SK-N-SH (cell line): Measurements from ENCODE around the gene MRPS34. TPM values are rescaled to one million over a fixed set of nuclear protein-coding genes. Genes with fewer than 3 reads are reported as not detected.

Experiments used
- CTCF ChIA-PET: fragments of 300-600, 350-600 bp; formaldehyde crosslinking; extraction: SDS; loops from one replicate; lab custom pipeline; 2021; lab: Yijun Ruan, JAX
- POLR2A ChIA-PET: fragments of 350-600 bp; sonication (Branson Sonifier 250); formaldehyde crosslinking; extraction: SDS; loops from one replicate; lab custom pipeline; 2020; ENCODE audit warnings: antibody characterized with exemption, inconsistent platforms; lab: Yijun Ruan, JAX
- DNase-seq: peaks from one replicate; pipeline ENCODE4 v3.0.0; 2012
- H2AFZ ChIP-seq: fragments of 200-600 bp; sonication (generic); 2 replicates; pipeline ENCODE4 v1.8.1; 2016; ENCODE audit warnings: antibody characterized with exemption, mild to moderate bottlenecking, low read depth
- H3F3A ChIP-seq: fragments of 200-600 bp; sonication (generic); replicated peaks from 2 replicates; pipeline ENCODE3; 2016; ENCODE audit warnings: antibody characterized with exemption, mild to moderate bottlenecking; ENCODE audit not compliant: insufficient read depth
- H3K27ac ChIP-seq, 2 experiments: fragments of 200-500 bp in 1 of 2; fragments of 200-600 bp in 1 of 2; sonication (Bioruptor generic) in 1 of 2; sonication (generic), shearing (Covaris generic) in 1 of 2; 2 replicates each; pipeline versions ENCODE4 v1.5.1 to v1.6.1; 2014 to 2016; ENCODE audit warnings: low read depth in 2 of 2, inconsistent platforms in 1 of 2, low read length in 1 of 2, mild to moderate bottlenecking in 1 of 2, mixed read lengths in 1 of 2
- H3K27me3 ChIP-seq: fragments of 200-600 bp; sonication (generic), shearing (Covaris generic); 2 replicates; pipeline ENCODE4 v1.6.1; 2016; ENCODE audit warnings: mixed run types; ENCODE audit not compliant: insufficient read depth
- H3K36me3 ChIP-seq, 2 experiments: fragments of 200-500 bp in 1 of 2; fragments of 200-600 bp in 1 of 2; sonication (Bioruptor generic) in 1 of 2; sonication (generic) in 1 of 2; replicated peaks in 1 of 2; 2 replicates each; pipeline versions ENCODE3 to v1.5.1; 2014 to 2016; ENCODE audit warnings: low read length in 1 of 2, mild to moderate bottlenecking in 1 of 2; ENCODE audit not compliant: insufficient read depth in 2 of 2, control insufficient read depth in 1 of 2
- H3K4me1 ChIP-seq, 2 experiments: fragments of 200-500 bp in 1 of 2; fragments of 200-600 bp in 1 of 2; sonication (Bioruptor generic) in 1 of 2; sonication (generic), shearing (Covaris generic) in 1 of 2; 2 replicates each; pipeline versions ENCODE4 v1.5.1 to v1.6.1; 2014 to 2016; ENCODE audit warnings: low read depth in 1 of 2, low read length in 1 of 2, mixed run types in 1 of 2; ENCODE audit not compliant: insufficient read depth in 2 of 2, control insufficient read depth in 1 of 2
- H3K4me2 ChIP-seq: fragments of 200-600 bp; sonication (generic), shearing (Covaris generic); 2 replicates; pipeline ENCODE4 v1.6.1; 2017; ENCODE audit warnings: mixed run types
- H3K4me3 ChIP-seq, 2 experiments: fragments of 200-500 bp in 1 of 2; fragments of 200-600 bp in 1 of 2; sonication (Bioruptor generic) in 1 of 2; sonication (generic), shearing (Covaris generic) in 1 of 2; 2 replicates each; pipeline versions ENCODE4 v1.5.1 to v1.8.1; 2014 to 2016; ENCODE audit warnings: low read depth in 2 of 2, inconsistent platforms in 1 of 2, low read length in 1 of 2, mild to moderate bottlenecking in 1 of 2, mixed read lengths in 1 of 2, moderate library complexity in 1 of 2
- H3K79me2 ChIP-seq: fragments of 200-600 bp; sonication (generic); 2 replicates; pipeline ENCODE4 v1.8.1; 2017; ENCODE audit warnings: mild to moderate bottlenecking; ENCODE audit not compliant: insufficient read depth
- H3K9ac ChIP-seq: fragments of 200-600 bp; sonication (generic); 2 replicates; pipeline ENCODE4 v1.6.1; 2017; ENCODE audit warnings: mixed run types
- H3K9me2 ChIP-seq: fragments of 200-600 bp; sonication (generic); 2 replicates; pipeline ENCODE4 v1.6.1; 2017; ENCODE audit warnings: mixed run types
- H3K9me3 ChIP-seq: fragments of 200-600 bp; sonication (generic); 2 replicates; pipeline ENCODE4 v1.6.1; 2017; ENCODE audit warnings: mixed run types, mild to moderate bottlenecking, moderate library complexity
- H4K20me1 ChIP-seq: fragments of 200-600 bp; sonication (generic); 2 replicates; pipeline ENCODE4 v1.6.1; 2017; ENCODE audit warnings: mild to moderate bottlenecking, mixed run types; ENCODE audit not compliant: insufficient read depth
- CHD2 ChIP-seq: fragments of 150-350 bp; IDR thresholded peaks from 2 replicates; pipeline ENCODE4 v1.6.1; 2018; ENCODE audit warnings: low read length; ENCODE audit not compliant: partially characterized antibody
- CTCF ChIP-seq: fragments of 200-600 bp; sonication (generic); IDR thresholded peaks from 2 replicates; pipeline ENCODE4 v1.6.1; 2017; ENCODE audit warnings: antibody characterized with exemption, mild to moderate bottlenecking, moderate library complexity
- ELF1 ChIP-seq: IDR thresholded peaks from 2 replicates; pipeline ENCODE4 v1.4.0; 2012
- EZH2phosphoT487 ChIP-seq: fragments of 200-600 bp; sonication (generic); IDR thresholded peaks from 2 replicates; pipeline ENCODE4 v1.6.1; 2017; ENCODE audit warnings: low read depth, mixed run types, mild to moderate bottlenecking, antibody characterized with exemption, moderate library complexity, borderline replicate concordance
- FOXJ3 ChIP-seq: sonication (generic); formaldehyde crosslinking; IDR thresholded peaks from 2 replicates; pipeline ENCODE4 v1.5.1; 2020; ENCODE audit warnings: mild to moderate bottlenecking, missing genetic modification reagents
- FOXM1 ChIP-seq: IDR thresholded peaks from 2 replicates; pipeline ENCODE4 v1.4.0; 2012; ENCODE audit warnings: low read depth, mild to moderate bottlenecking
- JUND ChIP-seq: IDR thresholded peaks from 2 replicates; pipeline ENCODE4 v1.4.0; 2012
- NFIC ChIP-seq: IDR thresholded peaks from 2 replicates; pipeline ENCODE4 v1.4.0; 2012; ENCODE audit warnings: borderline replicate concordance
- POLR2AphosphoS5 ChIP-seq: IDR thresholded peaks from 2 replicates; pipeline ENCODE4 v1.6.1; 2012; ENCODE audit warnings: low read depth, low read length
- RAD21 ChIP-seq: IDR thresholded peaks from 2 replicates; pipeline ENCODE4 v1.6.1; 2012; ENCODE audit warnings: mild to moderate bottlenecking, low read length
- REST ChIP-seq: IDR thresholded peaks from 2 replicates; pipeline ENCODE4 v1.6.1; 2012; ENCODE audit warnings: mild to moderate bottlenecking, low read depth, low read length, moderate library complexity
- SIN3A ChIP-seq: IDR thresholded peaks from 2 replicates; pipeline ENCODE4 v1.6.1; 2012; ENCODE audit warnings: low read depth, mild to moderate bottlenecking, low read length, moderate library complexity, borderline replicate concordance
- SMC3 ChIP-seq: IDR thresholded peaks from 2 replicates; pipeline ENCODE4 v1.6.1; 2012; ENCODE audit warnings: low read depth, low read length, improper control_type of control experiment
- TCF12 ChIP-seq: IDR thresholded peaks from 2 replicates; pipeline ENCODE4 v1.4.0; 2012
- TEAD4 ChIP-seq: IDR thresholded peaks from 2 replicates; pipeline ENCODE4 v1.4.0; 2012; ENCODE audit warnings: mild to moderate bottlenecking, borderline replicate concordance; ENCODE audit not compliant: insufficient read depth
- USF2 ChIP-seq: fragments of 150-350 bp; IDR thresholded peaks from 2 replicates; pipeline ENCODE4 v1.6.1; 2017; ENCODE audit warnings: antibody characterized with exemption, low read length, low read depth, borderline replicate concordance
- ZBTB33 ChIP-seq: IDR thresholded peaks from 2 replicates; pipeline ENCODE4 v1.4.0; 2012; ENCODE audit warnings: low read depth, borderline replicate concordance
- WGBS: methylation state at CpG from one replicate; pipeline ENCODE4 v1.1.6; 2017; ENCODE audit warnings: low lambda C conversion rate; 5-methylcytosine and 5-hydroxymethylcytosine counted together
- polyA plus RNA-seq, 3 experiments: library from polyadenylated mRNA; depleted of rRNA; stranded (reverse); fragments of >200 nt; gene quantifications; 2 replicates each; pipeline ENCODE4 v1.2.3, GENCODE V29; 2012

Gene MRPS34
- polyA plus RNA-seq, 1 of the 3 experiments (the other 2 are of a cell fraction): 156 TPM

- Histone ChIP-seq H4K20me1 (no peaks in the 10 kb centered on the region), H3K4me3 (no peak overlapping the region), H3K36me3 (peaks cover 0 to 15% of the 10 kb centered on the region in 2 experiments), H2AFZ (no peak overlapping the region), H3K27me3 (no peaks in the 10 kb centered on the region), H3K27ac (no peak overlapping the region), H3K79me2 (peaks cover 29% of the 10 kb centered on the region; the same call in 1 of the 2 replicates), H3K4me1 (peaks cover 0 to 7% of the 10 kb centered on the region in 2 experiments; a peak in 1 of 4 replicates), H3K4me2 (no peak overlapping the region), H3F3A (no peaks in the 10 kb centered on the region), H3K9ac (no peak overlapping the region), H3K9me3 (no peaks in the 10 kb centered on the region), H3K9me2 (no peaks in the 10 kb centered on the region)
- no peak for TF ChIP-seq TCF12
- no peak for TF ChIP-seq ZBTB33
- no peak for TF ChIP-seq JUND
- TF ChIP-seq USF2: no peak
- TF ChIP-seq RAD21: no peak
- TF ChIP-seq SMC3: no peak
- no peak for TF ChIP-seq FOXM1
- ChIA-PET POLR2A (no interaction called here), CTCF (no interaction called here)
- no CpG with 5 or more reads among the region's 12 CpGs for WGBS
- no peak for DNase-seq
These were observed 48.0 kb upstream of the MRPS34 start for GRCh38 chr16:1820946-1821290.

GRCh38 chr16:1820096-1820945 is 47.4 kb upstream of the MRPS34 start:
- peaks cover 0 to 15% of the 10 kb centered on the region in 2 experiments for H3K36me3 ChIP-seq
- H3K4me2 ChIP-seq: no peak overlapping the region
- H3K27ac ChIP-seq: no peak overlapping the region
- POLR2A ChIA-PET: interaction anchor here (0.7 kb wide), 1 partner anchor 12 kb away, joined by 3 read pairs; no protein-coding TSS in a partner anchor
- no peaks in the 10 kb centered on the region for H3K27me3 ChIP-seq
- no peaks in the 10 kb centered on the region for H4K20me1 ChIP-seq
- CTCF ChIA-PET: no interaction called here
- no peak for DNase-seq
- H3K4me3 ChIP-seq: no peak overlapping the region
- peaks cover 23% of the 10 kb centered on the region; the same call in 1 of the 2 replicates for H3K79me2 ChIP-seq
- H3K9me3 ChIP-seq: no peaks in the 10 kb centered on the region
- 98% methylated on average over 19 of the region's 25 CpGs for WGBS
- peaks cover 0 to under 1% of the 10 kb centered on the region in 2 experiments; a peak in 1 of 4 replicates for H3K4me1 ChIP-seq
- H3K9me2 ChIP-seq: no peaks in the 10 kb centered on the region
- no peaks in the 10 kb centered on the region for H3F3A ChIP-seq
- no peak overlapping the region for H2AFZ ChIP-seq
- no peak overlapping the region for H3K9ac ChIP-seq
- no peak for TF ChIP-seq USF2
- no peak for TF ChIP-seq ELF1
- no peak for TF ChIP-seq POLR2AphosphoS5
- TF ChIP-seq CHD2: no peak
- no peak for TF ChIP-seq EZH2phosphoT487
- no peak for TF ChIP-seq CTCF
- no peak for TF ChIP-seq FOXJ3 (CRISPR knock-in tag)
- no peak for TF ChIP-seq JUND
- TF ChIP-seq TEAD4: no peak
- TF ChIP-seq NFIC: no peak
- no peak for TF ChIP-seq REST
- TF ChIP-seq SIN3A: no peak
